ENCODE data around the gene ZNF341.

DNA sequence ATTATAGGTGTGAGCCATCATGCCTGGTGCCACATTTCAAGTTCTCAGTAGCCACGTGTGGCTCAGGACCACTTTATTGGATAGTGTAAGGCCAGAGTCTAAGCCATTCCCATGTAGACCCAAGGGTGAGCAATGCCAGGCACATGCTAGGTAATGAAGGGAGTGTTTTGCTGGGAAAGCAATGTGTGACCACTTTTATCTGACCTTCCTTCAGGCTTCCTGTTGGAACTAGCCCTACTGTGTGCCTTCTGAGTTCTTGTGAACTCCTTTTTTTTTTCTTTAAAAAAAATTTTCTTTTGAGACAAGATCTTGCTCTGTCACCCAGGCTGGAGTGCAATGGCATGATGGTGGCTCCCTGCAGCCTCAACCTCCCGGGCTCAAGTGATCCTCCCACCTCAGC, 33.3 kb downstream of the ZNF341 start:
- TF ChIP-seq, protein P1, sequence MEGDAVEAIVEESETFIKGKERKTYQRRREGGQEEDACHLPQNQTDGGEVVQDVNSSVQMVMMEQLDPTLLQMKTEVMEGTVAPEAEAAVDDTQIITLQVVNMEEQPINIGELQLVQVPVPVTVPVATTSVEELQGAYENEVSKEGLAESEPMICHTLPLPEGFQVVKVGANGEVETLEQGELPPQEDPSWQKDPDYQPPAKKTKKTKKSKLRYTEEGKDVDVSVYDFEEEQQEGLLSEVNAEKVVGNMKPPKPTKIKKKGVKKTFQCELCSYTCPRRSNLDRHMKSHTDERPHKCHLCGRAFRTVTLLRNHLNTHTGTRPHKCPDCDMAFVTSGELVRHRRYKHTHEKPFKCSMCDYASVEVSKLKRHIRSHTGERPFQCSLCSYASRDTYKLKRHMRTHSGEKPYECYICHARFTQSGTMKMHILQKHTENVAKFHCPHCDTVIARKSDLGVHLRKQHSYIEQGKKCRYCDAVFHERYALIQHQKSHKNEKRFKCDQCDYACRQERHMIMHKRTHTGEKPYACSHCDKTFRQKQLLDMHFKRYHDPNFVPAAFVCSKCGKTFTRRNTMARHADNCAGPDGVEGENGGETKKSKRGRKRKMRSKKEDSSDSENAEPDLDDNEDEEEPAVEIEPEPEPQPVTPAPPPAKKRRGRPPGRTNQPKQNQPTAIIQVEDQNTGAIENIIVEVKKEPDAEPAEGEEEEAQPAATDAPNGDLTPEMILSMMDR (IDR thresholded peaks at IDR 0.05; ENCODE audit: borderline replicate concordance, extremely low read depth, low read length, poor library complexity, severe bottlenecking), result no peak
- no peak for TF ChIP-seq EZH2 (IDR thresholded peaks at IDR 0.05; ENCODE audit: borderline replicate concordance, low read depth, low read length, severe bottlenecking)

Measured in DND-41 (cell line).